GM21529 (cell line): Measurements from ENCODE around the gene P4HTM.

ENCODE experiments used
- ATAC-seq: cut with Tn5 transposase; IDR thresholded peaks from one replicate; pipeline ENCODE4 v1.9.1; 2021; ENCODE audit not compliant: unreplicated experiment

Gene P4HTM

DNA sequence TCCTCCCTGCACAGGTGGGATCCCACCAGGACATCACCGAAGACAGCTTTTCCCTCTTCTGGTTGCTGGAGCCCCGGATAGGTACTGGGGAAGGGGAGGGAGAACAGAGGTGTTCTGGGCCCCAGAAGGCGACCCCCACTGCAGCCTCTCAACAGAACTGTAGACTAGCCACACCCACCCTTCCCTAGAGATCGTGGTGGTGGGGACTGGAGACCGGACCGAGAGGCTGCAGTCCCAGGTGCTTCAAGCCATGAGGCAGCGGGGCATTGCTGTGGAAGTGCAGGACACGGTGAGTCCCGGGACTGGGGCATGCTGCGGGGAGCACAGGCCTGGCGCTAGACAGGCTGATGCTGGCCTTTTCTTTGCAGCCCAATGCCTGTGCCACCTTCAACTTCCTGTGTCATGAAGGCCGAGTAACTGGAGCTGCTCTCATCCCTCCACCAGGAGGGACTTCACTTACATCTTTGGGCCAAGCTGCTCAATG is 32.7 kb downstream of the P4HTM start:
- no peak for ATAC-seq

DNA sequence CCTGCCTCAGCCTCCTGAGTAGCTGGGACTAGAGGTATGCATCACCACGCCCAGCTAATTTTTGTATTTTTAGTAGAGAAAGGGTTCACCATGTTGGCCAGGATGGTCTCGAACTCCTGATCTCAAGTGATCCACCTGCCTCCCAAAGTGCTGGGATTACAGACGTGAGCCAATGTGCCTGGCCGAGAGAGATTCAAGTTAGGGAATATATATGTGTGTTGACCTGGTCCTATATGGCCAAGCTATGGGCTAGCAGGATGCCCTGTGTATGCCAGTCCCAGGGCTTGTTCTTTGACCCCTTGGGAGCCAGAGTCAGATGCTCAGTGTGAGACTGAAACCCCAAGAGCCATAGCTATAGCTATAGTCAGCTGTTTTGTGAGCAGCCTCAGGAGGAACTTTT is 33.7 kb downstream of the P4HTM start:
- ATAC-seq = no peak

DNA sequence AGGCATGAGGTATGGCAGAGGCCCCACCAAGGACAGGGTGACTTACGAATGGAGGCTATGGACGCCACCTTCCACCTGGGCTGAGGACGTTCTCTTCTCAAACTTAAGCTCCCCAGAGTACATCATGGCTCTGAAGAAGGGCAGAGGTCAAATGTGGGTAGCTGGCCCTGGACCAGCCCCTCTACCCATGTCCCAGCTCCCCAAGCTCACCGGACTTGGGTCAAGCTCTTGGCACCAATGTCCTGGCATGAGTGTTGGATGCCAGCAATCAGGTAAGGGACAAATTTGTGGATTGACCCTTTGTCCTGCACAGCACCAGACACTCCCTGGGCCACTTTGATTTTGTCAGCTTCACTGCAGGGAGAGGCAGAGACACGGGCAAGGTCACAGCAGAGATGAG is 34.4 kb downstream of the P4HTM start:
- ATAC-seq = no peak

GRCh38 chr3:49025005-49025792 is 35.2 kb downstream of the P4HTM start:
- ATAC-seq = no peak

GRCh38 chr3:49025793-49026520 is 35.9 kb downstream of the P4HTM start:
- ATAC-seq = no peak

DNA sequence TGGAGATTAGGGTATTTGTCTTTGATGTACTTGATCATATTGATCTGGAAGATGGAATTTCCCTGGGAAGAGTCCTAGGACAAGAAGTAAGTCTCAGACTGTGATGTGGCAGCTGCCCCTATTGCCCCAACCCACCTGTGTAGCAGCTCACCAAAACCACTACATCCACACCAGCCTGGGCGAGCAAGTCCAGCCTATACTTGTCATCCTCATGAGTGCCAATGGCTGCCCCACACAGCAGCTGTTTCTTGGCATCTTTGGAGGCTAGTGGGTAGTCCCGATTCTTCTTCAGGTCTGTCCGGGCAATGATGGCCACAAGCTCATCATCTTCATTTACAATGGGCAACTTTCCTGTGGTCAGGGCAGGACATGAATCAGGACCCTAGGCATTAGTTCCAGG is 36.5 kb downstream of the P4HTM start:
- no peak for ATAC-seq

- no peak for ATAC-seq
Measured at GRCh38 chr3:49027634-49028033, 37.6 kb downstream of the P4HTM start.

- ATAC-seq = no peak
Measured at GRCh38 chr3:49028298-49028672, 38.2 kb downstream of the P4HTM start.

GRCh38 chr3:49028673-49029562 is 38.9 kb downstream of the P4HTM start, which contains the start of gene IMPDH2:
IMPDH2 (minus strand) TSS chr3:49029398; CDS start chr3:49029350, 48 bp downstream.
- peak; percentile 80 for ATAC-seq

GRCh38 chr3:49029563-49029884 is 39.5 kb downstream of the P4HTM start:
- ATAC-seq = no peak

DNA sequence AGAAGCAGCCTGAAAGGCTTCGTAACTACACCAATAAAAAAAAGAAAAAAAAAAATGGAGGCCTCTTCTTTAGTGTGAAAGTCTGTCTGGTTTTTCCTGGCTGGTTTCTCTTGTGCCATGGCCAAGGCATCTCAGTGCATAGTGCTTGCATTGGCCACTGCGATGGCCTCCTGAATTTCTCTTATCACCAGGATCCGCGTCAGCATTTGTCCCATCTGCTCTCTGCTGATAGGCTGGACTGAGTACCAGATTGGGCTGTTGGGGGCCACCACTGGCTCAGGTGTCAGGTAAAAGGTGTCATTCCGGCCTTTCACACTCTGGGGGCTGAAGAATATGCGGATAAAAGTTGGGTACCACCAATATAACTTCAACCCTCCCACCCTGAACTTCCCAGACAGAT is 40.3 kb downstream of the P4HTM start:
- no peak for ATAC-seq

- no peak for ATAC-seq
Measured at GRCh38 chr3:49032646-49033304, 42.7 kb downstream of the P4HTM start.

- ATAC-seq = no peak
Measured at GRCh38 chr3:49034650-49035049, 44.6 kb downstream of the P4HTM start.

DNA sequence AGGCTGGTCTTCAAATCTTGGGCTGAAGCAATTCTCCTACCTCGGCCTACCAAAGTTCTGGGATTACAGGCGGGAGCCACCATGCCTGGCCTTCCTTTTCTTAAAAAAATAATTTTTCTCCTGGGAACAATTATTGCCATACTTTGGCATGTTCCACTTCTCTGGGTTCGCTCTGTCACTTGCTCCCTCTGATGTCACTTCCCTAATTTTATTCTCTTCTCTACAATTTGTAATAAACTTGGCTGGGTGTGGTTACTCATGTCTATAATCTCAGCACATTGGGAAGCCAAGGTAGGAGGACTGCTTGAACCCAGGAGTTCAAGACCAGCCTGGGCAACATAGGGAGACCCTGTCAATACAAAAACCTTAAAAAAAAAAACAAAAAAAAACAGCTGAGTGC is 45.2 kb downstream of the P4HTM start:
- ATAC-seq = no peak

DNA sequence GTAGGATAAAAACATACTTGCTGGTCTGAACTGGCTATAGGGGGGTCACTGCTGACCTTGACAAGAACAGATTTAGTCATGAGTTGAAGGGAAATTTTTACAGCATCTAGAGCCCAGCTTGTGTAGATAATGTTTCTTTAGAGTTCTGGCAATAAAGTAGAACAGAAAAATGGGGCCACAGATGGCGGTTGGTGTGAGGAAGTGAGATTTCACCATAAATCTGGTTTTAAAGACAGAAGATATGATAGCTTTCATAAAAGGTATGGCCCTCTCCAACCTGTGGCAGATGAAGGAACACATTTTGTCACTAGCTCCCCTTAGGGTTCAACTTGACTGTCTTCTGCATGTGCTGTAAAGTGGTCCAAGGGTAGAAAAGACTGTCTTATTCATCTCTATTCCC is 63.5 kb downstream of the P4HTM start:
- ATAC-seq = no peak

DNA sequence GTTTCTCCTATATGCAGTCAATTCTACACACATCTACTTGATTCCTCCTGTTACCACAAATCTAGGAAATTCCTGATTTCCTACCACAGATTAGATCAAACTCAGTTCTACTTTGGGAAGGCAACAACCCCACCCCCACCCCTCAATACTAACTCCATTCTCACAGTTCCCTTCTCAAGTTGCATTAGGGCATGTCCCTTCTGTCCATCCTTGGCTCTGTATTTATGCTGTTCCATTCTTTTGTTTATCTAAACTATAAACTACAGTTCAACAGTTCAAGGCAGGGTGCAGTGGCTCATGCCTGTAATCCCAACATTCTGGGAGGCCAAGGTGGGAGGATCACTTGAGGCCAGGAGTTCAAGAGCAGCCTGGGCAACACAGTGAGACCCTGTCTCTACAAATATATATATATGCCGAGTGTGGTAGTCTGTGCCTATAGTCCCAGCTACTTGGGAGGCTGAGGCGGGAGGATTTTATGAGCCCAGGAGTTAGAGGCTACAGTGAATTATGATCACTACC is 64.4 kb downstream of the P4HTM start:
- ATAC-seq = no peak
